Astrocyte (in vitro differentiated cells and primary cell): ENCODE data around the gene ZDHHC4. TPM values are rescaled to one million over a fixed set of nuclear protein-coding genes. Genes with fewer than 3 reads are reported as not detected.
A peak's percentile ranks its signal among the peaks of the same experiment; 100 is the strongest.

Experiments
- DNase-seq: peaks from one replicate; pipeline ENCODE4 v3.0.0-alpha.2; 2010; ENCODE audit warnings: low read depth
- FAIRE-seq: peaks from 2 replicates; lab custom pipeline; 2011; peaks lifted over from hg19 to GRCh38; lab: Jason Lieb, UNC
- H2AFZ ChIP-seq: 2 replicates; pipeline ENCODE4 v1.6.0; 2012; ENCODE audit warnings: low read depth, low read length, inconsistent platforms
- H3K27ac ChIP-seq: 2 replicates; pipeline ENCODE4 v1.5.1; 2011; ENCODE audit warnings: low read depth, low read length, inconsistent platforms
- H3K27me3 ChIP-seq: 2 replicates; pipeline ENCODE4 v1.6.0; 2011; ENCODE audit warnings: low read length, inconsistent platforms; ENCODE audit not compliant: insufficient read depth
- H3K36me3 ChIP-seq: 2 replicates; pipeline ENCODE4 v1.5.1; 2011; ENCODE audit warnings: low read length, inconsistent platforms; ENCODE audit not compliant: insufficient read depth
- H3K4me1 ChIP-seq: 2 replicates; pipeline ENCODE4 v1.5.1; 2011; ENCODE audit warnings: low read length, inconsistent platforms; ENCODE audit not compliant: insufficient read depth
- H3K4me2 ChIP-seq: 2 replicates; pipeline ENCODE4 v1.6.0; 2012; ENCODE audit warnings: low read length, inconsistent platforms
- H3K4me3 ChIP-seq: 2 replicates; pipeline ENCODE4 v1.5.1; 2011; ENCODE audit warnings: low read depth, mild to moderate bottlenecking, low read length, inconsistent platforms; ENCODE audit not compliant: insufficient read depth
- H3K79me2 ChIP-seq: 2 replicates; pipeline ENCODE4 v1.6.0; 2012; ENCODE audit warnings: mild to moderate bottlenecking, low read length, inconsistent platforms; ENCODE audit not compliant: insufficient read depth
- H3K9ac ChIP-seq: 2 replicates; pipeline ENCODE4 v1.6.0; 2012; ENCODE audit warnings: mild to moderate bottlenecking, low read length, inconsistent platforms
- H3K9me3 ChIP-seq: 2 replicates; pipeline ENCODE4 v1.5.1; 2012; ENCODE audit warnings: low read depth, mild to moderate bottlenecking, low read length, inconsistent platforms; ENCODE audit not compliant: insufficient read depth
- H4K20me1 ChIP-seq: 2 replicates; pipeline ENCODE4 v1.6.0; 2012; ENCODE audit warnings: low read length, inconsistent platforms; ENCODE audit not compliant: insufficient read depth
- H3K27ac Mint-ChIP-seq: one replicate; pipeline ENCODE4 v1.8.0; 2021; ENCODE audit warnings: mild to moderate bottlenecking, mixed read lengths; ENCODE audit not compliant: unreplicated experiment
- H3K27me3 Mint-ChIP-seq: one replicate; pipeline ENCODE4 v1.8.0; 2021; ENCODE audit warnings: low read depth, mixed read lengths; ENCODE audit not compliant: unreplicated experiment
- H3K36me3 Mint-ChIP-seq: one replicate; pipeline ENCODE4 v1.8.0; 2021; ENCODE audit warnings: low read depth, mixed read lengths; ENCODE audit not compliant: unreplicated experiment
- H3K4me1 Mint-ChIP-seq: one replicate; pipeline ENCODE4 v1.8.0; 2021; ENCODE audit warnings: low read depth, mixed read lengths; ENCODE audit not compliant: unreplicated experiment
- H3K4me3 Mint-ChIP-seq: one replicate; pipeline ENCODE4 v1.8.0; 2021; ENCODE audit warnings: mild to moderate bottlenecking, moderate library complexity, mixed read lengths; ENCODE audit not compliant: unreplicated experiment
- H3K9me3 Mint-ChIP-seq: one replicate; pipeline ENCODE4 v1.8.0; 2021; ENCODE audit warnings: mild to moderate bottlenecking, mixed read lengths; ENCODE audit not compliant: unreplicated experiment
- CTCF ChIP-seq: IDR thresholded peaks from 2 replicates; pipeline ENCODE4 v1.5.1; 2011; ENCODE audit warnings: low read depth, mild to moderate bottlenecking, inconsistent platforms, low read length, moderate library complexity; ENCODE audit not compliant: insufficient read depth
- EZH2 ChIP-seq: IDR thresholded peaks from 2 replicates; pipeline ENCODE4 v1.6.1; 2012; ENCODE audit warnings: mild to moderate bottlenecking, low read length, inconsistent platforms; ENCODE audit not compliant: insufficient read depth
- total RNA-seq: library from RNA; stranded (reverse); gene quantifications from 2 replicates; pipeline ENCODE4 v1.2.1, GENCODE V29; 2021

The ZDHHC4 gene
- total RNA-seq, 1 donor from 2014 or later: 33.2 TPM

GRCh38 chr7:6615723-6616555 lies 38.7 kb downstream of the ZDHHC4 start:
- FAIRE-seq: no peak
- Mint-ChIP-seq H3K4me1 (no peaks in the 10 kb centered on the region), H3K4me3 (peak overlapping the region; percentile 27), H3K27ac (no peak overlapping the region), H3K9me3 (peaks cover 2% of the 10 kb centered on the region), H3K36me3 (peaks cover under 1% of the 10 kb centered on the region), H3K27me3 (peaks cover 15% of the 10 kb centered on the region)
- Histone ChIP-seq H3K27ac (no peak overlapping the region), H3K9me3 (no peaks in the 10 kb centered on the region), H3K27me3 (peaks cover 4% of the 10 kb centered on the region), H3K9ac (peak overlapping the region; percentile 61), H3K4me3 (peak overlapping the region; percentile 52), H2AFZ (peak overlapping the region; percentile 86), H3K79me2 (no peaks in the 10 kb centered on the region), H3K4me1 (no peaks in the 10 kb centered on the region), H4K20me1 (no peaks in the 10 kb centered on the region), H3K4me2 (peak overlapping the region; percentile 87), H3K36me3 (no peaks in the 10 kb centered on the region)
- TF ChIP-seq EZH2 (peak; percentile 68), CTCF (no peak)
- DNase-seq: no peak

GRCh38 chr7:6616854-6617643 lies 39.8 kb downstream of the ZDHHC4 start:
- no peak for FAIRE-seq
- peaks cover 5% of the 10 kb centered on the region for H3K36me3 Mint-ChIP-seq

More at GRCh38 chr7:6616854-6617643, 39.8 kb downstream of the ZDHHC4 start:
- Mint-ChIP-seq H3K27ac (no peak overlapping the region), H3K27me3 (peaks cover 23% of the 10 kb centered on the region), H3K9me3 (no peaks in the 10 kb centered on the region), H3K4me3 (peak overlapping the region; percentile 45), H3K4me1 (no peaks in the 10 kb centered on the region)
- Histone ChIP-seq H3K36me3 (no peaks in the 10 kb centered on the region), H2AFZ (no peak overlapping the region), H3K4me2 (no peak overlapping the region), H3K27ac (no peak overlapping the region), H4K20me1 (no peaks in the 10 kb centered on the region), H3K27me3 (peaks cover 4% of the 10 kb centered on the region), H3K4me3 (no peak overlapping the region), H3K79me2 (no peaks in the 10 kb centered on the region), H3K9me3 (no peaks in the 10 kb centered on the region), H3K9ac (no peak overlapping the region), H3K4me1 (no peaks in the 10 kb centered on the region)
- no peak for DNase-seq
- TF ChIP-seq CTCF (no peak), EZH2 (no peak)
